K562 (cell line): ENCODE measurements around the gene CEND1. TPM values are rescaled to one million over a fixed set of nuclear protein-coding genes. Genes with fewer than 3 reads are reported as not detected.

ENCODE experiments used
- ATF7 ChIP-seq: fragments of 450-650 bp; IDR thresholded peaks from 2 replicates; pipeline ENCODE4 v1.7.1; 2014; ENCODE audit warnings: mild to moderate bottlenecking, moderate library complexity
- CREM ChIP-seq: IDR thresholded peaks from 2 replicates; pipeline ENCODE4 v1.6.1; 2014; ENCODE audit warnings: antibody characterized with exemption, low read depth
- E2F5 ChIP-seq: sonication (generic); formaldehyde crosslinking; IDR thresholded peaks from 2 replicates; pipeline ENCODE4 v1.8.0; 2022; ENCODE audit warnings: mild to moderate bottlenecking, missing genetic modification reagents
- E4F1 ChIP-seq: fragments of 250-450 bp; sonication (Bioruptor Pico); IDR thresholded peaks from 2 replicates; pipeline ENCODE4 v1.5.0; 2021; ENCODE audit warnings: mild to moderate bottlenecking, borderline replicate concordance
- EGR1 ChIP-seq: fragments of 450-650 bp; conservative IDR thresholded peaks from 2 replicates; pipeline ENCODE4 v1.6.1; 2017; ENCODE audit warnings: mild to moderate bottlenecking
- HNRNPL ChIP-seq: fragments of 200-400 bp; formaldehyde crosslinking; IDR thresholded peaks from 2 replicates; pipeline ENCODE4 v1.6.1; 2017; ENCODE audit warnings: low read depth, mild to moderate bottlenecking, low read length
- MTA3 ChIP-seq: fragments of 450-650 bp; formaldehyde crosslinking; IDR thresholded peaks from 2 replicates; pipeline ENCODE4 v1.6.1; 2017; ENCODE audit warnings: mild to moderate bottlenecking, borderline replicate concordance
- MXD1 ChIP-seq: fragments of 250-450 bp; sonication (Bioruptor Pico); IDR thresholded peaks from 2 replicates; pipeline ENCODE4 v1.8.0; 2021; ENCODE audit warnings: borderline replicate concordance, mild to moderate bottlenecking, moderate library complexity; ENCODE audit not compliant: poor library complexity, severe bottlenecking
- NCOR1 ChIP-seq: fragments of 450-650 bp; IDR thresholded peaks from 2 replicates; pipeline ENCODE4 v1.6.1; 2016; ENCODE audit warnings: mild to moderate bottlenecking, moderate library complexity
- NR2C2 ChIP-seq, 2 experiments: fragments of 200-800 bp in 1 of 2; sonication (Bioruptor generic) in 1 of 2; sonication (generic) in 1 of 2; formaldehyde crosslinking in 1 of 2; IDR thresholded peaks; 2 replicates each; pipeline versions ENCODE4 v1.6.1 to v1.8.0; 2016 to 2022; ENCODE audit warnings: mild to moderate bottlenecking in 1 of 2, missing compliant biosample characterization in 1 of 2, missing genetic modification characterization in 1 of 2, missing genetic modification reagents in 1 of 2
- RBFOX2 ChIP-seq: fragments of 200-400 bp; formaldehyde crosslinking; IDR thresholded peaks from 2 replicates; pipeline ENCODE4 v1.6.1; 2017; ENCODE audit warnings: low read depth, mild to moderate bottlenecking, low read length, moderate library complexity
- RBM34 ChIP-seq: fragments of 200-400 bp; formaldehyde crosslinking; IDR thresholded peaks from 2 replicates; pipeline ENCODE4 v1.6.1; 2018; ENCODE audit warnings: low read length, borderline replicate concordance; ENCODE audit not compliant: insufficient read depth
- SNIP1 ChIP-seq: fragments of 450-650 bp; IDR thresholded peaks from 2 replicates; pipeline ENCODE4 v1.7.1; 2017; ENCODE audit warnings: low read depth, mild to moderate bottlenecking
- TAF7 ChIP-seq: fragments of 450-650 bp; IDR thresholded peaks from 2 replicates; pipeline ENCODE4 v1.6.1; 2016; ENCODE audit warnings: missing genetic modification characterization, missing compliant biosample characterization
- TEAD1 ChIP-seq, 2 experiments: fragments of 450-650 bp in 1 of 2; sonication (generic) in 1 of 2; formaldehyde crosslinking; IDR thresholded peaks; 2 replicates each; pipeline versions ENCODE4 v1.4.0 to v1.8.0; 2020 to 2022; ENCODE audit warnings: mild to moderate bottlenecking in 2 of 2, missing genetic modification reagents in 1 of 2
- U2AF2 ChIP-seq: fragments of 200-400 bp; formaldehyde crosslinking; optimal IDR thresholded peaks from 2 replicates; pipeline ENCODE3; 2017; ENCODE audit warnings: low read depth, mild to moderate bottlenecking, low read length
- ZNF174 ChIP-seq: fragments of 250-450 bp; sonication (Bioruptor Pico); IDR thresholded peaks from 2 replicates; pipeline ENCODE4 v1.4.0; 2020; ENCODE audit warnings: mild to moderate bottlenecking
- ZNF184 ChIP-seq: sonication (generic); formaldehyde crosslinking; IDR thresholded peaks from 2 replicates; pipeline ENCODE4 v1.5.0; 2020; ENCODE audit warnings: missing genetic modification reagents
- ZNF511 ChIP-seq: sonication (generic); formaldehyde crosslinking; IDR thresholded peaks from 2 replicates; pipeline ENCODE4 v1.8.0; 2022; ENCODE audit warnings: mild to moderate bottlenecking, missing genetic modification reagents
- ZNF77 ChIP-seq: fragments of 250-450 bp; sonication (Bioruptor Pico); IDR thresholded peaks from 2 replicates; pipeline ENCODE4 v1.5.0; 2020
- polyA plus RNA-seq, 8 experiments: library from polyadenylated mRNA; depleted of rRNA in 4 of 8; stranded (reverse) in 5 of 8; unstranded in 3 of 8; fragments of >200 nt; fragmentation: Nextera tagmentation in 2 of 8; fragmentation: Illumina TruSeq in 1 of 8; extraction: Ambion mirVana in 2 of 8; extraction: Trizol in 1 of 8; gene quantifications; 2 replicates each; pipeline versions ENCODE4 v1.2.1 to v1.2.3, GENCODE V29; 2011 to 2014; ENCODE audit warnings: inconsistent platforms in 1 of 8, missing spikeins in 1 of 8
- total RNA-seq, 7 experiments: library from RNA; depleted of rRNA in 6 of 7; stranded (reverse); fragments of >200 nt in 6 of 7; fragmentation: Illumina TruSeq in 2 of 7; extraction: Trizol in 2 of 7; gene quantifications; 2 replicates each; pipeline versions ENCODE4 v1.2.1 to v1.2.3, GENCODE V29; 2011 to 2021; ENCODE audit warnings: low replicate concordance in 1 of 7

CEND1 gene
- total and polyA plus RNA-seq, 9 of the 15 experiments (the other 6 are each of a cell fraction or from before 2014, with no cell fraction given), result 0.13 to 0.18 (median 0.16) TPM; not detected in 6

DNA sequence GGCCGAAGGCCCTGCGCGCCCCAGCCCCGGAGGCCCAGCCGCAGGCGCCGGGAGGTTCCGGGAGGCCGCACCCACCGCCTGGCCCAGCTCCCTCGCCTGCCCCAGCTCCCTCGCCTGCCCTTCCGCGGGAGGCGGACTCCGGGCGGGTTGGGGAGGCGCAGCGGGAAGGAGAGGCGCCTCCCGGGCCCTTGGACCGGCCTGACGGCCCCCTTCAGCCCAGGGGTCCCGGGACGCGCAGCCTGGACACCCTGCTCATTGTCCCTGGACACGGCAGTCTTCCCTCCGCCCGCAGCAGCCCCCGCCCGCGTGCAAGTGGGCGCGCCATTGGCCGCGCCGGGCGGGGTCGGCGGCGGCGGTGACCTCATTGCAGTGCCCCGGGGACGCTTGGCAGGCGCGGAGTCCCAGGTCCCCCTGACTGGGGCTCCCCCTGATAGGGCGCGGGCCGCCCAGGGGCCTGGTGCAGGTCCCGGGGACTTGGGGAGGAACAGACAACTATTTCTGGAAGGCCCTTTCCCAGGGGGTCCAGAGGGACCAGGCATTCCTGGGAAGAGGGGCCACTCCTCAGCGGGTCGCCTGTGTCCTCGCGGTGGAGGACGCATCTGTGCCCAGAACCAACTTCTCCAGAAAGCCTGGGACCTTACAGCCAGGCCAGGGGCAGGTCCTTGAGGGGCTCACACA lies 43.4 kb upstream of the CEND1 start (continued):
- TF ChIP-seq SNIP1, result no peak
- TF ChIP-seq TEAD1 (CRISPR knock-in tag; IDR thresholded peaks at IDR 0.05), result 0 out of 4 replicates have a peak, but pooled peaks of 1 of the 2 experiments have one; percentile 30
- peak; percentile 44 for TF ChIP-seq EGR1
- no peak for TF ChIP-seq U2AF2
- no peak; the same call in 1 of the 2 replicates for TF ChIP-seq NCOR1
- no peak; the same call in 1 of the 2 replicates for TF ChIP-seq RBM34
- peak; percentile 56; the same call in 1 of the 2 replicates for TF ChIP-seq CREM
- no peak for TF ChIP-seq ZNF174 (CRISPR knock-in tag)
- TF ChIP-seq HNRNPL, result 0 out of 2 replicates have a peak, but pooled peaks have one; percentile 26
- no peak for TF ChIP-seq TAF7 (tag)
- 0 out of 2 replicates have a peak, but pooled peaks have one; percentile 15 for TF ChIP-seq MTA3
- TF ChIP-seq ZNF184, result no peak
- no peak for TF ChIP-seq ZNF511 (CRISPR knock-in tag)
- TF ChIP-seq E2F5 (CRISPR knock-in tag), result no peak
- no peak for TF ChIP-seq ZNF77 (CRISPR knock-in tag)
- peak; percentile 59 for TF ChIP-seq MXD1 (CRISPR knock-in tag)
- no peak for TF ChIP-seq E4F1 (CRISPR knock-in tag)
- TF ChIP-seq RBFOX2, result peak; percentile 81
- TF ChIP-seq NR2C2 (CRISPR knock-in tag; IDR thresholded peaks at IDR 0.05), result no peak
- TF ChIP-seq NR2C2 (tag; IDR thresholded peaks at IDR 0.05), result 0 out of 2 replicates have a peak, but pooled peaks have one; percentile 44
- TF ChIP-seq ATF7, result peak; percentile 95
